Tongue (tissue), 2 donors: ENCODE data around the gene SHMT2. TPM values are rescaled to one million over a fixed set of nuclear protein-coding genes. Genes with fewer than 3 reads are reported as not detected.

ENCODE experiments used
- DNase-seq: peaks from one replicate; pipeline ENCODE4 v3.0.0-alpha.2; 2015
- total RNA-seq: library from RNA; depleted of rRNA; stranded (reverse); fragments of >200 nt; gene quantifications from one replicate; pipeline ENCODE4 v1.2.3, GENCODE V29; 2014

Gene SHMT2
- total RNA-seq, 1 donor from 2014 or later, result 70.1 TPM

DNA sequence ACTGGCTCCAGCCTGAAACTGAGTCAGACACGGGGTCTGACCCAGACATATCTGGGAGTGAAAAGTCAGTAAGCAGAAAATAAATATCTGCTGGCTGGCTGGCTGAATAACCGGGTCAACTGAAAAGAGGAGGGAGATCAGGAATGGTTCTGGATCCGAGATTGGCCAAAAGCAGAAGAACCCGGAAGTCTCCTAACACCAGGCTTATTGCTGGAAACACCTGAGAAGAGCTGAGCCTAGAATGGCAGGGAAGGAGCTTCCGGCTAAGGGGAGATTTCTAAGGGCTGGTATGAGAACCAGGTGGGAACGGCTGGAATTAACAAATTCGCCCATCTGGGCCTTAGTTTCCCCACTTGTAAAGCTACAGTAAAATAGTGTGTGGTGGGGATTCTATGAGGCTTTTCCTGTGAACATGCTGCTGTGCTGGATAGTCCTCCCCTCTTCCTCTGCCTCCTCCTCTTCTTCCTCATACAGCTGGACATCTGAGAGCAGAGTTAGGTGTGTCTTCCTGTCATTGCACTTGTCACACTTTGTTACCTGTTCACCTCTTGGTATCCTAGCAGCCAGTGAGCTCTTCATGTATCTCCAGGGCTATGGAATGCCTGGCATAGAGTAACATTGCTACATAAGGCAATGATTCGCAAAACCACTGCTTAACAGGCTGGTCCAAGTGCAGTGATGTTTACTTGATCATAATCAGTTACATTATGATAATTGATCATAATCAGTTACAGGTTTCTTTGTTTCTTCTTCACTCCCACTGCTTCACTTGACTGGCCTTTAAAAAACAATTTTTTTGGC lies 2.0 kb upstream of the SHMT2 start:
- no peak for DNase-seq

DNA sequence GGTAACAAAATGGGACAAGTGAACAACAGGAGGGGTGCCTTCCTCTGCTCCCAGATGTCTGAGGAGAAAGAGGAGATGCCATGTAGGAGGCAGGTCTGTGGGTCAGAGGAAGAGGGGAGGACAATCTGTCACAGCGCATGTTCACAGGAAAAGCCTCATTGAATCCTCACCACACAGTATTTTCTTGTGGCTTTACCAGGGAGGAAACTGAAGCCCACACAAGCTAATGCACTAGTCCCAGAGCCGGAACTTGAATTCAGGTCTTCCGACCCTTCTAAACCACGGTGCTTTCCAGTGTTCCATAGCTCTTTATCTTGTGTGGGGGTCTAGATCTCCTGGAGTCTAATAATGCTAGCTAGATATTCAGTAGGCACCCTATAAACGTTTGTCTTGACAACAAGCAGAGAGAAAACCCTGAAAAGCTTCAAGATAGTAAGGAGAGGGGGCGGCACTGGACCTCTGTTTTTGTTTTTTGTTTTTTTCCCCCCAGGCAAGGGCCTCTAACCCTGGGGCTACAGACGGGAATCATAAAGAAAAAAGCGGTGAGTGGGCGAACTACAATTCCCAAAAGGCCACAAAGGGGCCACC lies 371 bp upstream of the SHMT2 start:
- no peak for DNase-seq

DNA sequence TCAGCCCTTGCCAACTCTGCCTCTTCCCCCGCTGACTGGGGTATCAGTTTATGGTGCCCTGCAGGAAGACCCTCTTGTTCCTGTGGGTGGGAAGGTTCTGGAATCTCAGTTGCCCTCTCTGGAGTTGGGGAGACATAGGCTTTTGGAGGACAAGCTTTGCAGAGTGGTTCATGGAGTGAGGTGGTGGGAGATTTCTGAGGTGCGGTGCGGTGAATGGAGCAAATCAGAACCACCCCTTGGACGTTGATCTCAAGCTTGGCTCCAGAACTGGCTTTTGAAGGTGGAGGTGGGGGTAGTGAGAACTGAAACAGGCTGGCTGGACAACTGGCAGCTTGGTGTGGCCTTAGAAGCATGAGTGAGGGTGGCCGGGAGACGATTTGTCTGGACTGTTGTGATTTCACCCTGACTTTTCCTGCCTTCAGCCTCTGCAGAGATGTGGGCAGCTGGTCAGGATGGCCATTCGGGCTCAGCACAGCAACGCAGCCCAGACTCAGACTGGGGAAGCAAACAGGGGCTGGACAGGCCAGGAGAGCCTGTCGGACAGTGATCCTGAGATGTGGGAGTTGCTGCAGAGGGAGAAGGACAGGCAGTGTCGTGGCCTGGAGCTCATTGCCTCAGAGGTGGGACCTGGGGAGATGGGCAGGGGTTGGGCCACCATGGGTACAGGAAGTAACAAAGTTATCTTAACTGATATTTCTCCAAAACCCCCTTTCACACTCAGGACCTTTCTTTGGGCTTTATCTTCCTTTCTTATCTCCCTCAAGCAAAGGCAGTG lies 1.1 kb downstream of the SHMT2 start:
- no peak for DNase-seq

DNA sequence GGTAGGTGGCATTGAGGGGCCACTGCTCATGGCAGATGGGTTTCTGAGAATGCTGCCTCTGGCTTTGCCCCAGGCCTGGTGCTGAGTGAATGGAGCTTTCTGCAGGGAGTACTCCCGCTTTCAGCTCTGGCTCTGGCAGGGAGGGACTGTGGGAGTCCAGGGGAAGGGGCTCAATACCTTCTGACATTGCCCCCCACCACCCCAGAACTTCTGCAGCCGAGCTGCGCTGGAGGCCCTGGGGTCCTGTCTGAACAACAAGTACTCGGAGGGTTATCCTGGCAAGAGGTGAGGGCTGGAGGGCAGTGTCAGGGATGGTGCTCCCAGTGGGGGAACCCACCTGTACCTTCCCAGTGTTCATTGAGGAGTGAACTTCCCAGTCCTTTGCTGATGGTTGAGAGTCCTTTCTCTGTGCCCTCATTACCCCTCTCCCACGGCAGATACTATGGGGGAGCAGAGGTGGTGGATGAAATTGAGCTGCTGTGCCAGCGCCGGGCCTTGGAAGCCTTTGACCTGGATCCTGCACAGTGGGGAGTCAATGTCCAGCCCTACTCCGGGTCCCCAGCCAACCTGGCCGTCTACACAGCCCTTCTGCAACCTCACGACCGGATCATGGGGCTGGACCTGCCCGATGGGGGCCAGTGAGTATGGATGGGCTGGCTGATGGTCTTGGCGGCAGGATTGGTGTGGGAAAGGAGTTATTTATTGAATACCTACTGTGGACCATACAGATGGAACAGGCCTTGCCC lies 1.9 kb downstream of the SHMT2 start:
- DNase-seq, result no peak

DNA sequence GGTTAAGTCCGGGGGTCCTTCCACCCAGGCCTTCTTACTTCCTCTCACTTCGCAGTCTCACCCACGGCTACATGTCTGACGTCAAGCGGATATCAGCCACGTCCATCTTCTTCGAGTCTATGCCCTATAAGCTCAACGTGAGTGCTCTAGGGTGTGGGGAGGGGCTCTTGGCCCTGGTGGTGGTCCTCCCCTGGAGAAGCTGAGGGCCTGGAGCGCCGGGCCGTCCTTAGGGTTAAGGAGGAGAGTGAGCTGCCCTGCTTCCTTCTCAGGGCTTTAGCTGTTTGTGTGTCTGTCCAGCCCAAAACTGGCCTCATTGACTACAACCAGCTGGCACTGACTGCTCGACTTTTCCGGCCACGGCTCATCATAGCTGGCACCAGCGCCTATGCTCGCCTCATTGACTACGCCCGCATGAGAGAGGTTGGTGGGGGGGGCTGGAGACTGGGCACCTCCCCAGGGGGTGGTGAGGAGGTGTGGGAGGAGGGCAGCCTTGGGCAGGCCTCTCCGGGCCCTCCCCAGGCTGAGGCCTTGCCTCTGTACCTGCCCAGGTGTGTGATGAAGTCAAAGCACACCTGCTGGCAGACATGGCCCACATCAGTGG lies 2.7 kb downstream of the SHMT2 start:
- no peak for DNase-seq

DNA sequence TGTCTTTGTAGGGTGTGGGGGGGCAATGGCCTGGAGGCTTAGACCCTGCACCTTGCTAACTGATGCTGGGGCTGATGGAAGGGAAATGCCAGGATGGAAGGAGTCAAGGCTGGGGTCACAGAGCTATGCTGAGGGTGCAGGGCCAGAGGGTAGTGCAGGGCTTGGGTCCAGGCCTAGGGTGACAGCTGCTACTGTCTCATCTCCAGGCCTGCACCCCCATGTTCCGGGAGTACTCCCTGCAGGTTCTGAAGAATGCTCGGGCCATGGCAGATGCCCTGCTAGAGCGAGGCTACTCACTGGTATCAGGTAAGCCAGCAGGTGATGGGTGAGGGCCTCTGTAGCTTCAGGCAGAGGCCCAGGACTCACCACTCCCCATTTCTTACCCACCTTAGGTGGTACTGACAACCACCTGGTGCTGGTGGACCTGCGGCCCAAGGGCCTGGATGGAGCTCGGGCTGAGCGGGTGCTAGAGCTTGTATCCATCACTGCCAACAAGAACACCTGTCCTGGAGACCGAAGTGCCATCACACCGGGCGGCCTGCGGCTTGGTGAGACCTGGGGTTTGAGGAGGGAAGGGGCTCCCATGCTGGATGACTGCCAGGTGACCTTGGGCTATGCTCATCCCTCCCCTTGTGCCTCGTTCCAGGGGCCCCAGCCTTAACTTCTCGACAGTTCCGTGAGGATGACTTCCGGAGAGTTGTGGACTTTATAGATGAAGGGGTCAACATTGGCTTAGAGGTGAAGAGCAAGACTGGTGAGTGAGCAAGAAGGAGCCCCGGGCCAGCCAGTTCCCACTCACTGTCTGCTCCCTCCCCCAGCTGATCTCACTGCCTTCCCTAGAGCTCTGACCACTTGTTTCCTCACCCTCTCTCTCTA lies 4.1 kb downstream of the SHMT2 start:
- no peak for DNase-seq

DNA sequence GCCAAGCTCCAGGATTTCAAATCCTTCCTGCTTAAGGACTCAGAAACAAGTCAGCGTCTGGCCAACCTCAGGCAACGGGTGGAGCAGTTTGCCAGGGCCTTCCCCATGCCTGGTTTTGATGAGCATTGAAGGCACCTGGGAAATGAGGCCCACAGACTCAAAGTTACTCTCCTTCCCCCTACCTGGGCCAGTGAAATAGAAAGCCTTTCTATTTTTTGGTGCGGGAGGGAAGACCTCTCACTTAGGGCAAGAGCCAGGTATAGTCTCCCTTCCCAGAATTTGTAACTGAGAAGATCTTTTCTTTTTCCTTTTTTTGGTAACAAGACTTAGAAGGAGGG lies 4.7 kb downstream of the SHMT2 start:
- no peak for DNase-seq

DNA sequence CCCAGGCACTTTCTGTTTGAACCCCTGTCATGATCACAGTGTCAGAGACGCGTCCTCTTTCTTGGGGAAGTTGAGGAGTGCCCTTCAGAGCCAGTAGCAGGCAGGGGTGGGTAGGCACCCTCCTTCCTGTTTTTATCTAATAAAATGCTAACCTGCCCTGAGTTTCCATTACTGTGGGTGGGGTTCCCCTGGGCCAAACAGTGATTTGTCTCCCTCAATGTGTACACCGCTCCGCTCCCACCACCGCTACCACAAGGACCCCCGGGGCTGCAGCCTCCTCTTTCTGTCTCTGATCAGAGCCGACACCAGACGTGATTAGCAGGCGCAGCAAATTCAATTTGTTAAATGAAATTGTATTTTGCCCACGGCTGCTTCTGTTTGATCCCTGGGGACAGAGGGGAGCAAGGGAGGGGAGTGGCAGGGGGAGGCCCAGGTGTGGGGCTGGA lies 5.1 kb downstream of the SHMT2 start:
- DNase-seq, result no peak

DNA sequence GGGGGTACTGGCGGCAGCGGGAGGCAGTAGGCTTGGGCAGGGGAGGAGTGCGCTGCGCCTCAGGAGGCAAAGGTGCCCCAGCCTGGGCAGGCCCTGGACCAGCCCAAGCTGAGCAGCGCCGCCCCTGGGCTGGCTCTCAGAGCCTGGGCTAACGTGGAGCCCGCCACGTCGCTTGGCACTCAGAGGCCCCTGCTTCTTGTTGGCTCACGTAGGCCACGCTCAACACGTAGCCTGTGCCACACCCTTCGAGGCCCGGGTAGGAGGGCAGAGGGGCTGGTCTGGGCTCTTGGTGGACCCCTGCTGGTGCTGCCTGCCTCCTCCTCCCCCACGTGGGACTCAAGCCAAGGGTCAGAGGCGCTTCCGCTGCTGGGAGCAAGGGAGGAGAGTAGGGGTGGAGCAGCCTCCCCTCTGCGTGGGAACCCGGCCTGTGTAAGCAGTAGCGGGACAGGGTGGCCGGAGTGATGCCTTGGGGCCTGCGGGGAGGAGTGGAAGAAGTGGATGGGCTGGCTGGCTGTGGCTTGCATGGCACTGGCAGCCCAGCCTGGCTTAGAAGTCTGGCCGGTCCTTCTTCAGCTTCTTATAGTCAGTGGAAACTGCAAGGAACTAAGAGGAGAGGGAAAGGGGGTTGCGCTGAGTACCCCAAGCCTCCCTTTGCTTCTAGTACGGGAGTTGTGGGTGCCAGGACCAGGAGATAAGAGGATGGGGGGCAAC lies 5.7 kb downstream of the SHMT2 start:
- peak; percentile 67 for DNase-seq

DNA sequence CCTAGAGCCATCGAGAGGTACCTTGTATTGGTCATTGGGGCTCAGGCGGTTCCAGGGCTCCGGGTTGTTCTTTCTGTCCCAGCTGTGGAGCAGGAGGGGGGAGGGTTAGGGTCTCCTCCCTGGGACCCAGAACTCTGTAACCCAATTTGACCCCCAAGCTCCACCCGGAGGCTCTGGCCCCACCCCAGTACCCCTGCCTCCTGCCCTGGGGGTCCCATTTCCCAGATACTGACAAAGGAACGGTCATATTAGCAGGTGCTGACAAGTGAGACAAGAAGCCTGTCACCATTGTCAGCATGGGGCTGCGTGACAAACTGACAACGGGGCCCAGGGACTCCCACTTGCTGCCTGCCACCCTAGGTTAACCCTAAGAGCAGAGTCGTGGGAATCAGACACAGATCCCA lies 6.2 kb downstream of the SHMT2 start:
- DNase-seq, result no peak

DNA sequence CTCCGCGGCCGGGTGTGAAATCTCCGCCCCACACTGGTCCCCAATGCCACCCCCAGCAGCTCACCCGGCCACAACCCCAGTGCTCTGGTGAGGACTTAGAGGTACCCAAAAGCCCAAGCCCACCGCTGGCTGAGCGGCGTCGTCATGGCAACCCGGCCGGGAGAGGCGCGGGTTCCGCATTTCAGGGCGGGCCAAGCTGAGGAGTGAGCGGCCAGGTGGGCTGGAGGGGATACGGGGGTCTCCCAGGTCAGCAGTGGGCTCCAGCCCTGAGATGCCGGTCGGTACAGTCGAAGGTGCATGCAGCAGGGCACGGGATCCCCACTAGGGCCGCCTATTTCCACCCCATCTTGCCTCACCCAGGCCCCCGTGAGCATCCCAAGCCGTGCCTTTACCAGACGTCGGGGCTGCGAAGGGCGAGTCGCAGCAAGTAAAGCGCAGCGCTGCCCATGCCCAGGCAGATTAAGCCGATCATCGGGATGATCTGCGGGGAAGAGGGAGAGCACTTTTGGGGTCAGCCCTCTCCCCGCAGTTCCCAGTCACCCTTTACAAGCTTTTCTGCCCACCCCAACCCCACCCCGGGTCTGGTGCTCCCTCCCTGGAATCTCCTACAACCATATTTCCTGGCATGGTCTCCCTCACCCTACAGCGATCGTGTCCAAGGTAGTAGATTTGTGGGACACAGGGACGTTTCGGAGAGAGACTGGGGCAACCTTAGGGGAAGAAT lies 6.9 kb downstream of the SHMT2 start:
- no peak for DNase-seq

DNA sequence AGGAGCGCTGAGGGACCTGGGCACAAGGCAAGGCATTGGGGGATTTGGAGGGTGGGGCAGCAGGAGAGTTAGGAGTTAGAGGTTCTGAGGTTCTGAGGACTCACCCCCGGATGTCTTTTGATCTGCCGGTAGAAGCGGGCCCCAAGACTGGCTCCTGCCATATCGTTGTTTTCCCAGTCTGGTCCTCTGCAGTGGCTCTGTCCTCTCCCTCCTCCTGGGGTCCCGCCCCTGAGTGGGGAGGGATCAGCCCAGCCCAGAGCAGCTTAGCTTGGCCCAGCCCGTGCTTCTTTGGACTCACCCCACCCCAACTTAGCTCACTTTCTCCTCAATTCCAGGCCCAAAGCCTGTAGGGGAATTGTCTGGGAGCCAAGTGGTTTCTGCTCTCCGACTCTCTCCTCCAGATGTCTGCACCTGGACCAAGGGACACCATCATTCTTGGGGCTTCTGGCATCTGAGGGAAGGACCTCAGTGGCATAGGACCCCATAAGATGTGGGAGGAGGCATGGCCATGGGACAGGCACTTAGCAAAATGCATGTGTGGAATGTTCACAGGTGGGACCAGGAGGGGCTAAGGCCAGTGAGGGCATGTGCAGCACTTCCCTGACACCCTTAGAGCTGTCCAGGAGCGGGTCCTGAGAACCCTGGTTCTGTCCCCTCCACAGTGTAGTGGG lies 7.5 kb downstream of the SHMT2 start:
- peak; percentile 79 for DNase-seq

DNA sequence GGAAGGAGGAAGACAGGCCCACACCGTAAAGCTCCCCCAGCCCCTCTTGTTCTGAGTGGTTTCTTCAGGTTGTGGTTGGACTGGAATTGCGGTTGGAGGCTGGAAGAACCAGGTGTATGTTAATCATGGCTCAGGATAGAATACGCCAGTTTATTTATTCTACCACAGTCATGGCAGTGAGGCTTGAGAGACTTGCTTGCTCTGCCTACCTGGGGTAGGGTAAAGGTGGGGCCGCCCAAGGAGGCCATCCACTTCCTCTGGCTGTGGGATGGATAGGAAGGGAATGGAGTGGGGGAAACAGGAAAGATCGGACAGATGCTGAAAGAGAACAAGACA lies 8.1 kb downstream of the SHMT2 start:
- DNase-seq, result no peak

DNA sequence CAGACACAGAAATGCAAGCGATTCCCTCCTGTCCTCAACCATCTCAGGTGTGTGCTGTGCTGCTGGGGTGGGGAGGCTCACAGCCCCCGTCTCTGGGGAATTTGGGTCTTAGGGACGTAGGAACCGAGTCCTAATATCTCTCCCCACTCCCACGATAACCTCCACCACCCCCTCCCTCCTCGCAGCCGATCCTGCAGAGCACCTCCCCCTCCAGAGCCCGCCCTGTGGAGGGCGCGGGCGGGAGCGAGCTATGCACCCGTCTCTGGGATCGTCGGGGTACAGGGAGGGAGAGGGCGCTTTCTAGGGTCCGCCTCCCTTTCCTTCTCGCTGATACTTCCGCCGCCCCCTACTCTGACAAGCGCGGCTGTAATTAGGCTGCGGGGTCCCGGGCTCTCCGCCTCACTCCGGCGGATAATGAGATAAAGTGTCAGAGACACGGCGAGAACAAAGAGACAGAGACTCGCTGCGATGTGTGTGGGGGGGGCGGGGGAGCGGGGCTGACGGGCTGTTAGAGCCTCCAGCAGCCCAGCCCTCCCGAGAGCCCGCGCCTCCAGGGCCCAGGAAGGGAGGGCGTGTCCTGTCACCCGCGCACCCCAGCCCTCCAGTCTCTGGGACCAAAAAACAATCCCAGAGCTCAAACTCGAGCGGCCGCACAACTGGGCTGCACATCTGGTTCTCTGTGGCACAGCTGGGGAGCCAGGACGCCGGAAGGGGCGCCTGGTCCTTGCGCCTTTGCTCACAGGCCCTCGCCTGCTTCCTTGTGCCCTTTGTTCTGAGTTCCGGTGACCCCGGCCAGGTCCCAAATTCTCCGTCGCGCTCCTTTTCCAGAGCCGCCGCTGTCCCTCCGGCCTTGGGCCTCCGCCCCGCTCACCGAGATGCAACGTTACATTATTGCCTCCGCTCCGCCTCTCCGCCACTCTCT lies 8.7 kb downstream of the SHMT2 start:
- DNase-seq, result no peak

DNA sequence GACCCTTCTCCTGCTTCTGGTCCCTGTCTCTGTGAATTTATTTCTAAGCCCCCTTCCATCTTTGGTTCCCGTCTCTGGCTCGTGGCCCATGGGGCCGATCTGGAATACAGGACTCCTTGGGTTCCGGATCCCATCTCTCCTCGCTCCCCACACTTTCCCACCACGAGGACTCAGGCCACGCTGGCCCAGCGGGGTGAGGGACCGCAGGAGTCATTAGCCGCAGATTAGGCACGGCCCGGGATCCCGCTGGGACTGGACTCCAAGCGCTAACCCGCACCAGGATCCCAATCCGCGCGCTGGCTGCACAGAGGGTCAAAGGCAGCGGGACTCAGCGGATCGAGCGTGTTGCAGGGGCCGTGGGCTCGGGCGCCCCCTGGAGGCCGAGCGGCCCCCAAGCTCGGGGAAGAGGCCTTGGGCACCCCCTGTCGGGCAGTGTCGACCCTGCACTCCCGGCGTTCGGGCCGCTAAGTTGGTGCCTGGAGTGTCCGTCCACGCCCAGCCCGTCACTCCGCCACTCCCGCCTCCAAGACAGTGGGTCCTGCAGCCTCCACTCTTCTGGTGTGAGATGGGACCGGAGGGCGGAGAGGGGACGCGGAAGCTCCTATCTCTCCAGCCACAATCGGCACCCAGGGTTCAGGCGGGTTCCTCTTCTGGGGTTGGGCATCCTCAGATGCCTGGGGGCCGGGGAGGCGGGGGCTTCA lies 9.5 kb downstream of the SHMT2 start:
- DNase-seq, result peak; percentile 93

DNA sequence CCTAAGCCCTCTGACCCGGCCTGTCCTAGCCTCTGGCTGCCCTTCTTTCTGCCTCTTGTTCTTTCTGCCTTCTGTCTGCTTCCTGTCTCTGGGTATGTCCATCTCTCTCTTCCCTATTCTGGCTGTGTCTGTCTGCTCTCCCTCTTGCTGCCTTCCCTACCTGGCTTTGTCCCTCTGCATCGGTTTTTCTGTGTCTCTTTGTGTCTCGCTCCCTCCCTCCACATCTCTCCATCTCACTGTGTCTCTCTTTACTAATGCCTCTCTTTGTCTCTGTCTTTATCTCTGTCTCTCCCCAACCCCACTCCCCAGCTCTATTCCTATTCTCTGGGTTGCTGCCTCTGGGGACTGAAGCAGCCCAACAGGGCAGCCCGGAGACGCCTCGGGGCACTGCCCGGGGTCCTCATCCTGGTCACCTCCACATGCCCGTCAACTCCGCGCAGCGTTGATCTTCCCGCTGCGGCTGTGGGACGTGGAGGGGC lies 10.1 kb downstream of the SHMT2 start:
- DNase-seq, result no peak
